Gastroesophageal sphincter (tissue), 4 donors: ENCODE data around the gene GPR78. TPM values are rescaled to one million over a fixed set of nuclear protein-coding genes. Genes with fewer than 3 reads are reported as not detected.
"Not testable (repeated sequence)": the region's sequence is repeated elsewhere in the genome, so short reads cannot be mapped to it uniquely, and the experiment has no call there.

Source experiments
- ATAC-seq: fragments of 150-250 bp; one replicate; pipeline ENCODE4 v1.9.1; 2016; ENCODE audit warnings: mild to moderate bottlenecking, moderate library complexity
- H3K27ac ChIP-seq, 4 donors: fragments of 200-600 bp; sonication (generic) in 3 of 4; 1 replicate in 3 of 4; 2 replicates in 1 of 4; pipeline ENCODE4 v1.5.1; 2016 to 2019
- H3K27me3 ChIP-seq: fragments of 200-600 bp; sonication (generic); one replicate; pipeline ENCODE4 v1.5.1; 2019
- H3K36me3 ChIP-seq, 2 donors: fragments of 200-600 bp; sonication (generic); one replicate each; pipeline ENCODE4 v1.5.1; 2019; ENCODE audit warnings: control low read depth in 1 of 2
- H3K4me1 ChIP-seq, 3 donors: fragments of 200-600 bp; sonication (generic); 1 replicate in 2 of 3; 2 replicates in 1 of 3; pipeline ENCODE4 v1.5.1; 2016 to 2019; ENCODE audit warnings: control low read depth in 2 of 3
- H3K4me3 ChIP-seq, 2 donors: fragments of 200-600 bp; sonication (generic); one replicate each; pipeline ENCODE4 v1.5.1; 2019; ENCODE audit warnings: mild to moderate bottlenecking in 1 of 2, moderate library complexity in 1 of 2
- H3K9me3 ChIP-seq, 3 donors: fragments of 200-600 bp; sonication (generic); one replicate each; pipeline ENCODE4 v1.5.1; 2017 to 2019; ENCODE audit warnings: control low read depth in 2 of 3
- EP300 ChIP-seq: sonication (generic); formaldehyde crosslinking; IDR thresholded peaks from one replicate; pipeline ENCODE4 v1.6.1; 2017; ENCODE audit warnings: antibody characterized with exemption, mild to moderate bottlenecking
- POLR2A ChIP-seq, 2 donors: fragments of 450-650 bp; IDR thresholded peaks; one replicate each; pipeline ENCODE4 v1.6.1; 2017; ENCODE audit warnings: antibody characterized with exemption in 2 of 2, mild to moderate bottlenecking in 2 of 2, moderate library complexity in 1 of 2
- POLR2AphosphoS5 ChIP-seq: sonication (generic); formaldehyde crosslinking; IDR thresholded peaks from one replicate; pipeline ENCODE4 v1.6.1; 2017; ENCODE audit warnings: antibody characterized with exemption
- WGBS, 2 donors: methylation state at CpG; one replicate each; pipeline ENCODE4 v1.1.5; 2018; ENCODE audit warnings: low coverage in 1 of 2; 5-methylcytosine and 5-hydroxymethylcytosine counted together
- total RNA-seq, 4 donors: library from RNA; depleted of rRNA; stranded (reverse); fragments of >200 nt; gene quantifications; one replicate each; pipeline ENCODE4 v1.1.0, GENCODE V29; 2016
- TF ChIP-seq, protein P1 (sequence below), 4 experiments: fragments of 200-600 bp in 2 of 4; fragments of 450-650 bp in 2 of 4; sonication (generic) in 1 of 4; IDR thresholded peaks; one replicate each; pipeline ENCODE4 v1.5.1; 2017 to 2019; ENCODE audit warnings: antibody characterized with exemption in 4 of 4, mild to moderate bottlenecking in 2 of 4, moderate library complexity in 2 of 4

Gene GPR78
- total RNA-seq, 4 donors from 2014 or later = not detected

DNA sequence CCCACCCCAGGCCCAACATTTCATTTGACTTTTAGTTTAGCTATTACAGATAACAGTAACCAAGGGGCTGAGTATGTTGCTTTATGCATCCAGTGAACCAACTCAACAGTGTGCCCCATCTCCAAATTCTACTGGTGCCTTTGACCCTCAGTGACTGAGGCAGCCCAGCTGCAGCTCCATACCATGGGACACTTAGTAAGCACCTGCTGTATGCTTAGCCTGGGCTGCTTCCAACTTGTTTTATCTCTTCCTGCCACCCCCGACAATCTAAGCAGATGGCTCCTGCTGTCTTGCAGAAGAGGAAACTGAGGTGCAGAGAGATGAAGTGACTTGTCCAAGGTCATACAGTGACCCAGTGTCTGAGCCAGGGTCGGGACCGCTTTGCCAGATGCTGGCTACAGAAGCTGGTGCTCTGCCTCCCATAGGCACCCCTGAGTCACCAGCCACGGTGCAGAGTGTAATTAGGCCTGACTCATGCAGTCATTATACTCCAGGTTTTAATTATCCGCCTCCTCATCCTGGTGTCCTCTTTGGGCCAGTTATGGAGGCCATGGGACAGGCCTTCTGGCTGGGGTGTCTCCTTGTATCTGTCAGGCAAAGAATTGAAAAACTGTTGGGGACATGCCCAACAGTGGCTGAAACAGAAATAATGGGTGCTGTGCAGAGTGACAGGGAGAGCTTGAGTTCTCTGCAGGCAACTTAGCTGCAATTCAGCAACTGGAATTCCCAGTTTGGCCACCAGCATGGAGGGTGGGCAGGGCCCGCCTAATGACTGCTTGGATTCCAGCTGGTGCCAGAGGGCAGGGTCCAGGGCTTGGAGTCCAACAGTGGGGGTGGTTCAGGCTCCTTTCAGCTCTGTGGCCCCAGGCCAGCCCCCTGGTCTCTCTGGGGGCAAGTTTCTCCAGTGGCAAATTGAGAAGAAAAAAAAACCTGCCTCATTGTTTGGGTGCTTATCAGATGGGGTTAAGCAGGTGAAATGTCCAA lies 8.2 kb upstream of the GPR78 start:
- 60 to 100% methylated on average over 1 of the region's 6 CpGs for WGBS, 2 donors
- H3K36me3 ChIP-seq = no peaks in the 10 kb centered on the region
- no peak for TF ChIP-seq EP300
- TF ChIP-seq, protein P1, sequence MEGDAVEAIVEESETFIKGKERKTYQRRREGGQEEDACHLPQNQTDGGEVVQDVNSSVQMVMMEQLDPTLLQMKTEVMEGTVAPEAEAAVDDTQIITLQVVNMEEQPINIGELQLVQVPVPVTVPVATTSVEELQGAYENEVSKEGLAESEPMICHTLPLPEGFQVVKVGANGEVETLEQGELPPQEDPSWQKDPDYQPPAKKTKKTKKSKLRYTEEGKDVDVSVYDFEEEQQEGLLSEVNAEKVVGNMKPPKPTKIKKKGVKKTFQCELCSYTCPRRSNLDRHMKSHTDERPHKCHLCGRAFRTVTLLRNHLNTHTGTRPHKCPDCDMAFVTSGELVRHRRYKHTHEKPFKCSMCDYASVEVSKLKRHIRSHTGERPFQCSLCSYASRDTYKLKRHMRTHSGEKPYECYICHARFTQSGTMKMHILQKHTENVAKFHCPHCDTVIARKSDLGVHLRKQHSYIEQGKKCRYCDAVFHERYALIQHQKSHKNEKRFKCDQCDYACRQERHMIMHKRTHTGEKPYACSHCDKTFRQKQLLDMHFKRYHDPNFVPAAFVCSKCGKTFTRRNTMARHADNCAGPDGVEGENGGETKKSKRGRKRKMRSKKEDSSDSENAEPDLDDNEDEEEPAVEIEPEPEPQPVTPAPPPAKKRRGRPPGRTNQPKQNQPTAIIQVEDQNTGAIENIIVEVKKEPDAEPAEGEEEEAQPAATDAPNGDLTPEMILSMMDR (IDR thresholded peaks at IDR 0.05) = no peak
- no peak for TF ChIP-seq POLR2AphosphoS5
- no peak for TF ChIP-seq POLR2A (IDR thresholded peaks at IDR 0.05)
- H3K4me3 ChIP-seq = no peak overlapping the region
- H3K9me3 ChIP-seq = no peaks in the 10 kb centered on the region
- no peak for ATAC-seq
- no peaks in the 10 kb centered on the region for H3K4me1 ChIP-seq
- H3K27ac ChIP-seq = no peak overlapping the region
- peaks cover 7% of the 10 kb centered on the region for H3K27me3 ChIP-seq

DNA sequence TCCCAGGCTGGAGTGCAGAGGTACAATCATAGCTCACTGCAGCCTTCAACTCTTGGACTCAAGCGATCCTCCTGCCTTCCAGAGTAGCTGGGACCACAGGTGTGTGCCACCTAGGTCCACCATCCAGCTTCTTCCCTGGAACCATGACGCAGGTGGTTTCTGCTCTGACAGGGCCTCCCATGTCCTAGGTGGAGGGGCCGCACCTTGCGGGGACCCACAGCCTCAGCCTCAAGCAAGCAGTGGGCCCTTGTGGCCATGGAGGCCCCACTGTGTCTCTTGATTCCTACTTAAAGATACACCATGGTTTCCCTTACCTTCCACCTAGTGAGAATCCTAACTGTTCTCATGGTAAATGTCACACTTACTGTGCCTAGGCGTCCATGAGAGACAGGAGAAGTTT lies 6.9 kb upstream of the GPR78 start:
- Histone ChIP-seq H3K4me1 (no peaks in the 10 kb centered on the region), H3K27ac (no peak overlapping the region), H3K27me3 (peaks cover 15% of the 10 kb centered on the region), H3K36me3 (no peaks in the 10 kb centered on the region), H3K9me3 (no peaks in the 10 kb centered on the region), H3K4me3 (no peak overlapping the region)
- no peak for TF ChIP-seq POLR2AphosphoS5
- TF ChIP-seq EP300 = no peak
- TF ChIP-seq, protein P1 (IDR thresholded peaks at IDR 0.05) = no peak
- no peak for TF ChIP-seq POLR2A (IDR thresholded peaks at IDR 0.05)
- ATAC-seq = no peak
- WGBS, 2 donors = 70% methylated on average over 1 of the region's 5 CpGs; no CpG with 5 or more reads in 1 of the 2 donors

DNA sequence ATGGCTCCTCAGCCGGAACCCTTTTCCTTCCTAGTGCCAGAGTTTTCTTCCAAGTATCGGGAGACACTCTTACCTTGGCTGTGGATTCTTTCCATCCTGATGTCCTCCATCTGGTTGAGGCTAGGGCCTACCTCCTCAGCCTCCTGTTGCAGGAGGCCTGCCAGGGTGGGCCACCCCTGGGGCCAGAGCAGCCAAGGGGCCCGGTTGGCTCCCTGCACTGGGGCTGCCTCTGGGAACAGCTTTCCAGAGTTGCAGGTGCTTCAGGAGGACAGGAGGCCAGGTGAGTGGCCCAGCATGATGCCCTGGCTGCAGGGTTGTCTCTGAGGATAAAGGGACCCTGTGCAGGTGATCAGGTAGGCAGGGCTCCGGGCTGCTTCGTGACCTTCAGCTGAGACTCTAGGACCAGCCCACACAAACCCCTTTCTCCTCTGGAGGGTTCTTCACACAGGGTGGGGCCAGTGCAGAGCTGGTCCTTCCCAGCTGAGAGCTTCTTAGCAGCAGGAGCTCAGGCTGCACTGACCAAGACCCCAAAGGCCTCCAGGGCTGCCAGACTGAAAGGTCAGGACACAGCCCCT lies 5.3 kb upstream of the GPR78 start:
- TF ChIP-seq, protein P1 (IDR thresholded peaks at IDR 0.05) = no peak
- no peak for TF ChIP-seq POLR2A (IDR thresholded peaks at IDR 0.05)
- no peak for TF ChIP-seq EP300
- TF ChIP-seq POLR2AphosphoS5 = no peak
- Histone ChIP-seq H3K4me1 (no peaks in the 10 kb centered on the region), H3K4me3 (no peak overlapping the region), H3K27ac (no peak overlapping the region), H3K9me3 (no peaks in the 10 kb centered on the region), H3K27me3 (peaks cover 32% of the 10 kb centered on the region), H3K36me3 (no peaks in the 10 kb centered on the region)
- WGBS, 2 donors = 60% methylated on average over 1 of the region's 5 CpGs; no CpG with 5 or more reads in 1 of the 2 donors
- ATAC-seq = no peak

DNA sequence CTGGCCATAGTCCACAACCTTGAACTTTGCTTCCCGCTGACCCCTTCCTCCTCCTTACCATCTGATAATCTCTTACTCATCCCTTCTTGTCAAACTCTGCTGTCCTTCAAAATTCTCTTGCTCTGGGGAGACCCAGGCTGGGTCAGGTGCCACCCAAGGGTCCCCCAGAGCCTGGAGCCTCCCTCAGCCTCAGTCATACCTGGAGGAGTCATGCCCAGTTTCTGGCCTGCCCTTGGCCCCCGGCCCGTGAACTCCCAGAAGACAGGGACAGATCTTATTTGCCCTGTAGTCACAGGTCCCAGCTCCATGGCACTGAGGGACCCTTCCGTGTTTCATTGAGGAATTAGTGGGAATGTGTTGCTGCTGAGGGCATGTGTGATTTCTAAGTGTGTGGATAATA lies 4.7 kb upstream of the GPR78 start:
- Histone ChIP-seq H3K9me3 (no peaks in the 10 kb centered on the region), H3K27ac (no peak overlapping the region), H3K4me1 (no peaks in the 10 kb centered on the region), H3K27me3 (peaks cover 37% of the 10 kb centered on the region), H3K4me3 (no peak overlapping the region), H3K36me3 (no peaks in the 10 kb centered on the region)
- TF ChIP-seq, protein P1 (IDR thresholded peaks at IDR 0.05) = no peak
- TF ChIP-seq POLR2AphosphoS5 = no peak
- no peak for TF ChIP-seq POLR2A (IDR thresholded peaks at IDR 0.05)
- ATAC-seq = no peak
- 0 to 70% methylated on average over 1 to 3 of the region's 4 CpGs for WGBS, 2 donors

DNA sequence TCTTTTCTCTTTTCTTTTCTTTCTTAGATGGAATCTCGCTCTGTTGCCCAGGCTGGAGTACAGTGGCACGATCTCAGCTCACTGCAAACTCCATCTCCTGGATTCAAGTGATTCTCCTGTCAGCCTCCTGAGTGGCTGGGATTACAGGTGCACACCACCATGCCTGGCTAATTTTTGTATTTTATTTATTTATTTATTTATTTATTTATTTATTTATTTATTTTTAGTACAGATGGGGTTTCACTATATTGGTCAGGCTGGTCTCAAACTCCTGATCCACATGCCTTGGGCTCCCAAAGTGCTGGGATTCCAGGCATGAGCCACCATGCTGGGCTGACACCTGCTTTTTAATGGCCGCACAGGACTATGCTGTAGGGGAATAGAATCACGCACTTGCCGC lies 3.6 kb upstream of the GPR78 start:
- not testable (repeated sequence) for H3K4me1 ChIP-seq, H3K4me3 ChIP-seq, ATAC-seq, H3K9me3 ChIP-seq, H3K27ac ChIP-seq, H3K36me3 ChIP-seq
- 70 to 91% methylated on average over 2 to 5 of the region's 5 CpGs for WGBS, 2 donors
- H3K27me3 ChIP-seq = peaks cover 49% of the 10 kb centered on the region
